ENCODE results near the gene POLDIP3.

The POLDIP3 gene

GRCh38 chr22:42614312-42615091 lies at the start of gene POLDIP3:
POLDIP3 (minus strand) TSS chr22:42614883; CDS start chr22:42614857, 26 bp downstream.
- peak; percentile 100 for DNase-seq

- DNase-seq = peak; percentile 93
Observed at GRCh38 chr22:42661985-42662831, 47.5 kb upstream of the POLDIP3 start.

GRCh38 chr22:42656578-42656977 lies 41.9 kb upstream of the POLDIP3 start:
- no peak for DNase-seq

- no peak for DNase-seq
Observed at GRCh38 chr22:42655693-42656092, 41.0 kb upstream of the POLDIP3 start.

GRCh38 chr22:42654436-42655073 lies 39.9 kb upstream of the POLDIP3 start:
- DNase-seq = no peak

- DNase-seq = no peak
Observed at GRCh38 chr22:42653999-42654398, 39.3 kb upstream of the POLDIP3 start.

GRCh38 chr22:42651134-42651533 lies 36.5 kb upstream of the POLDIP3 start:
- DNase-seq = no peak

- DNase-seq = peak; percentile 92
Observed at GRCh38 chr22:42649246-42650099, 34.8 kb upstream of the POLDIP3 start, which contains the start of gene CYB5R3. CYB5R3 (minus strand) TSS chr22:42649392; CDS start chr22:42649315, 77 bp downstream.

GRCh38 chr22:42648368-42649245 lies 33.9 kb upstream of the POLDIP3 start:
- DNase-seq = no peak

- DNase-seq = no peak
Observed at GRCh38 chr22:42648017-42648367, 33.3 kb upstream of the POLDIP3 start.

- DNase-seq = no peak
Observed at GRCh38 chr22:42646569-42647525, 32.2 kb upstream of the POLDIP3 start.

GRCh38 chr22:42645938-42646568 lies 31.4 kb upstream of the POLDIP3 start:
- no peak for DNase-seq

- no peak for DNase-seq
Observed at GRCh38 chr22:42645341-42645937, 30.8 kb upstream of the POLDIP3 start.

GRCh38 chr22:42644422-42645340 lies 30.0 kb upstream of the POLDIP3 start:
- no peak for DNase-seq

GRCh38 chr22:42643634-42644421 lies 29.1 kb upstream of the POLDIP3 start:
- DNase-seq = no peak

GRCh38 chr22:42642806-42643633 lies 28.3 kb upstream of the POLDIP3 start:
- DNase-seq = no peak
